Upper lobe of left lung (tissue), 4 donors: ENCODE results near the gene MEMO1.

Source experiments
- CTCF ChIP-seq, 6 experiments: fragments of 450-650 bp in 4 of 6; fragments of 200-600 bp in 2 of 6; sonication (generic) in 2 of 6; IDR thresholded peaks; one replicate each; pipeline ENCODE4 v1.5.1; 2016 to 2019; ENCODE audit warnings: antibody characterized with exemption in 6 of 6
- POLR2A ChIP-seq, 4 donors: fragments of 450-650 bp; IDR thresholded peaks; one replicate each; pipeline ENCODE4 v1.5.1; 2016 to 2017; ENCODE audit warnings: antibody characterized with exemption in 4 of 4, mild to moderate bottlenecking in 2 of 4
- POLR2AphosphoS5 ChIP-seq, 2 donors: sonication (generic); formaldehyde crosslinking; IDR thresholded peaks; one replicate each; pipeline ENCODE4 v1.5.1; 2017; ENCODE audit warnings: antibody characterized with exemption in 2 of 2

DNA sequence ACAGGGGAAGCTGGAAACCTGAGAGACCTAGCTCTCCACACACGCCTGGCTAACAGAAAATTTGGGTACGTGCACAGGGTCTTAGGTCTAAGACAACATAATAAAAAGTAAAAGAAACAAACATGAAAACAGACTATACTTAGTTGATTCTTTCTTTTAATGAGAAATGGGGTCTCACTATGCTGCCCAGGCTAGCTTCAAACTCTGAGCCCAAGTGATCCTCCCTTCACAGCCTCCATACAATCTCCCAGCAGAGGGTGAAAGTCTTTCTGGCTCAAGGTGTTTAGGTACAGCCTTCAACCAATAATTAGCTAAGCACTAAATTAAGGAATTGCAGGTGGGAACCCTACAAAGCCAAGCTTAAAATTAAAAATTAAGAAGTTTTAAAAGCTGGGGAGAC, 116.2 kb downstream of the MEMO1 start:
- TF ChIP-seq CTCF (IDR thresholded peaks at IDR 0.05) (no peak), POLR2A (IDR thresholded peaks at IDR 0.05) (no peak), POLR2AphosphoS5 (IDR thresholded peaks at IDR 0.05) (no peak)
